Body of pancreas (tissue), 4 donors: Measurements from ENCODE around the gene PWWP2B. TPM values are rescaled to one million over a fixed set of nuclear protein-coding genes. Genes with fewer than 3 reads are reported as not detected.

Experiments used
- ATAC-seq: fragments of 150-250 bp; one replicate; pipeline ENCODE4 v1.9.1; 2016
- DNase-seq, 4 donors: peaks; one replicate each; pipeline ENCODE4 v3.0.0-alpha.2; 2019
- H3K27ac ChIP-seq, 4 donors: fragments of 200-600 bp; sonication (generic); 1 replicate in 3 of 4; 2 replicates in 1 of 4; pipeline versions ENCODE4 v1.5.1 to v1.6.1; 2016 to 2019; ENCODE audit warnings: mild to moderate bottlenecking in 1 of 4, mixed read lengths in 1 of 4, moderate library complexity in 1 of 4
- H3K27me3 ChIP-seq, 2 donors: fragments of 200-600 bp; sonication (generic); one replicate each; pipeline ENCODE4 v1.6.0; 2016; ENCODE audit warnings: mild to moderate bottlenecking in 1 of 2
- H3K36me3 ChIP-seq, 2 donors: fragments of 200-600 bp; sonication (generic); replicated peaks in 1 of 2; 2 replicates each; pipeline ENCODE4 v1.5.1; 2016; ENCODE audit warnings: low read depth in 2 of 2; ENCODE audit not compliant: insufficient read depth in 1 of 2
- H3K4me1 ChIP-seq: fragments of 200-600 bp; sonication (generic); one replicate; pipeline ENCODE4 v1.6.0; 2016
- H3K4me3 ChIP-seq, 2 donors: fragments of 200-600 bp; sonication (generic); 1 replicate in 1 of 2; 2 replicates in 1 of 2; pipeline ENCODE4 v1.5.1; 2016 to 2019
- H3K9me3 ChIP-seq, 3 donors: fragments of 200-600 bp; sonication (generic); 1 replicate in 2 of 3; 2 replicates in 1 of 3; pipeline ENCODE4 v1.5.1; 2016
- CTCF ChIP-seq, 7 experiments: fragments of 450-650 bp in 4 of 7; fragments of 200-600 bp in 3 of 7; sonication (generic) in 3 of 7; IDR thresholded peaks; one replicate each; pipeline ENCODE4 v1.5.1; 2016 to 2019; ENCODE audit warnings: antibody characterized with exemption in 7 of 7
- POLR2A ChIP-seq, 3 donors: fragments of 450-650 bp; IDR thresholded peaks; one replicate each; pipeline ENCODE4 v1.6.1; 2016; ENCODE audit warnings: antibody characterized with exemption in 3 of 3, mild to moderate bottlenecking in 2 of 3
- WGBS, 2 donors: methylation state at CpG; one replicate each; pipeline ENCODE4 v1.1.5; 2017; 5-methylcytosine and 5-hydroxymethylcytosine counted together
- intact Hi-C: fragments of 100-400 bp; cut with DNase I; formaldehyde crosslinking; loops from one replicate; pipeline ENCODE4 v1.15.1; 2023
- total RNA-seq, 2 donors: library from RNA; depleted of rRNA; stranded (reverse); fragments of >200 nt; gene quantifications; one replicate each; pipeline ENCODE4 v1.1.0, GENCODE V29; 2016

PWWP2B gene
- total RNA-seq, 2 donors from 2014 or later: 31.9 to 46.5 TPM

DNA sequence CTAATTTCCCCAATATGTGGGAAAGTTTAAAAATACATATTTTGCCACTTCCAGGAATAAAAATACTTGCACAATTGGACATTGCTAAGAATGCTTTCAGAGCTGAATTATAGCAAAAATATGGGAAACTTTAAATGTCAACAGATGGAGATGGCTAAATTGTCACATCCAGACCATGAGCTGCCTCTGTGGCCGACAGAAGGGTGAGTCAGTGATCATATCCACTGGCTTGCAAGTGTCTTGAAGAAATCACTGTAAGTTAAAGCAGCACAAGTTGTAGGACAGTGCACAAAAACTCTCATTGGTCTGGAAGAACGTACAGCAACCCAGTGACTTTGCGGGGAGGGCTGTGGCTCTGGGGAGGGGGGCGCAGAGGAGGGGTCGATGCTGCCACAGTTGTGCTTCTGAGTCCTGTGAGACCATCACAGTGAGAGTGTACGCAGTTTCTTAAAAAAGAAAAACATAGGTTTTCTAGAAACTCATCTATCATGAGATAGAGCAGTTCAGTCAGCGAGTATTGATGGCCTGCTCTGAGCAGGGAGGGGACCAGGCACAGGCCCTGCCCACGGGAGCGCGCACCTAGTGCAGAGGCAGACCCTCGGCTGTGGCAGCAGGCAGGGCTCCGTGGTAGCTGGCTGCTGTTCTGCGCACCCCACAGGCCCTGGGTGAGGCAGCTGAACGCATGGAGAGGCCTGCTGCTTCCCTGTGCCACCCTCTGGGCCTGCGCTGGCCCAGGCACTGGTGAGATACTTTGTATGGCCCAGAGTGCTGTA is 39.5 kb upstream of the PWWP2B start:
- Histone ChIP-seq H3K4me3 (no peak overlapping the region), H3K27ac (no peak overlapping the region), H3K9me3 (no peaks in the 10 kb centered on the region), H3K27me3 (no peaks in the 10 kb centered on the region), H3K4me1 (no peaks in the 10 kb centered on the region), H3K36me3 (no peaks in the 10 kb centered on the region)
- intact Hi-C loops: no loop called here
- no peak for ATAC-seq
- DNase-seq: no peak
- WGBS, 2 donors: 91 to 92% methylated on average over 15 of the region's 15 CpGs
- TF ChIP-seq CTCF (IDR thresholded peaks at IDR 0.05) (no peak), POLR2A (IDR thresholded peaks at IDR 0.05) (no peak)

DNA sequence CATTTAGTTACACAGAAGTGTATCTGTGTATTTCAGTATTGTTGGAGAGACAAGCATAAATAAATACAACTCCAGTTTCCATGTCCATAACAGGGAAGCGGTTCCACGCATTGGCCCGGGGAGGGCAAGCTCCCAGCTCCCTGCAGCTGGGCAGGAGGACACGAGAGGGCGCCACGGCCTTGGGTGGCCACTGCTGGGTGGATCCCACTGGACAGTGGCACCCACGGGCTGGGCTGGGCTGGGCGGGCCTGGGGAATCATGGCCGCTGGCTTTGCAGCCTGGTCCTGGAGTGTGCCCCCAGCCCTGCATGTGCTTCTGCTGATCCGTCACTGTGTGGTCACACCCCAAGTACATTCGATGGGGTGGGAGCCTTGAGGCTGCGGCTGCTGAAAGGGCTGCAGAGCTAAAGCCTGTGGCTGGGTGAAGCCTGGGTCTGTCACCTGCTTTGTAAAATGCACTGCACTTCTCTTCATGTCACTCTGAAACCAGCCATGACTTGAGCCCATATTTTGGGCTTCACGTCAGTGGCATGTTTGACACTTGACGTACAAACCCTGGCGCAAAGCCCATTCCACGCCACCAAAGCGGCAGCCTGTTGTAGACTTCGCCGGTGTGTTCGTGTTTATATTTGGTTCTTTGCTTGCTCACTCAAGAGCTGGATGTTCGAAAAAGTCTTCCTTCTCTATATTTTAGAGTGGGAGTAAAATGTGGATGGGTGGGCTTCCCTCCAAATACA is 37.5 kb upstream of the PWWP2B start:
- no peak for DNase-seq
- 78 to 82% methylated on average over 18 to 20 of the region's 21 CpGs for WGBS, 2 donors
- H3K4me3 ChIP-seq: no peak overlapping the region
- ATAC-seq: no peak
- no peaks in the 10 kb centered on the region for H3K4me1 ChIP-seq
- H3K27me3 ChIP-seq: no peaks in the 10 kb centered on the region
- intact Hi-C loops: no loop called here
- no peaks in the 10 kb centered on the region for H3K9me3 ChIP-seq
- H3K36me3 ChIP-seq: no peaks in the 10 kb centered on the region
- TF ChIP-seq CTCF (IDR thresholded peaks at IDR 0.05): no peak
- no peak for TF ChIP-seq POLR2A (IDR thresholded peaks at IDR 0.05)
- no peak overlapping the region for H3K27ac ChIP-seq

DNA sequence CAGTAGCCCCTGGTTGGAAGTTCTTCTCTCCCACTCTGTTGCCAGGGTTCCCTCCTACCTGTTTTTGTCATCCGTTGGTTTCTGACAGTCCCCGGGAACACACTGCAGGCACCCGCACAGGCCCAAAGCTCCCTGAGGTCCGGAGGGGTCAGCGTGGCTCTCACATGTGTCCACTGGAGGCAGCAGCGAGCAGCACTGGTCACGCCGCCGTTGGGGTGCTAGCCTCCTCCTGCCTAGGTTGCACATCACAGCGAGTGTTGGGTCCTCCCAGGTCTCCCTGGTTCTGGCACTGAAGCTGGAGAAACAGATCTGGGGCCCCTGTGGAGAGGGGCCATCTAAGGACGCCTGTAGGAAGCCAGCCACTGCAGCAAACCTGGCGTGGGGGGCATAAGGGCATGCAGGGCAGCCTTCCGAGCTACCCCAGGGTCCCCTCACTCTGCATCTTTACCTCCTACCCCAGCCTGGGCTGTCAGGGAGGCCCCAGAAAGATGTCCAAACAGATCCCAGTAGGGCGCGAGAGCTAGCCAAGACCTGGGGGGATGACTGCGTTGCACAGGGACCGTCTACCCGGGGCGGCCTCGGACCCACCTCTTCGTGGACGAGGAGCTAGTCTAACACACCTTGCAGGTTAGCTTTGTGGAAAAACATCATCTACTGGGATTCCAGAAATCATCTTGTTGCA is 36.1 kb upstream of the PWWP2B start:
- intact Hi-C loops: no loop called here
- peak; percentile 60 for ATAC-seq
- no peak overlapping the region for H3K27ac ChIP-seq
- DNase-seq: peak in 1 of 4 donors; percentile 44
- H3K36me3 ChIP-seq: no peaks in the 10 kb centered on the region
- WGBS, 2 donors: 70% methylated on average over 19 to 22 of the region's 22 CpGs
- no peaks in the 10 kb centered on the region for H3K27me3 ChIP-seq
- H3K9me3 ChIP-seq: no peaks in the 10 kb centered on the region
- TF ChIP-seq POLR2A (IDR thresholded peaks at IDR 0.05) (no peak), CTCF (IDR thresholded peaks at IDR 0.05) (peak; percentile 41 to 58 (median 47))
- no peaks in the 10 kb centered on the region for H3K4me1 ChIP-seq
- H3K4me3 ChIP-seq: no peak overlapping the region

DNA sequence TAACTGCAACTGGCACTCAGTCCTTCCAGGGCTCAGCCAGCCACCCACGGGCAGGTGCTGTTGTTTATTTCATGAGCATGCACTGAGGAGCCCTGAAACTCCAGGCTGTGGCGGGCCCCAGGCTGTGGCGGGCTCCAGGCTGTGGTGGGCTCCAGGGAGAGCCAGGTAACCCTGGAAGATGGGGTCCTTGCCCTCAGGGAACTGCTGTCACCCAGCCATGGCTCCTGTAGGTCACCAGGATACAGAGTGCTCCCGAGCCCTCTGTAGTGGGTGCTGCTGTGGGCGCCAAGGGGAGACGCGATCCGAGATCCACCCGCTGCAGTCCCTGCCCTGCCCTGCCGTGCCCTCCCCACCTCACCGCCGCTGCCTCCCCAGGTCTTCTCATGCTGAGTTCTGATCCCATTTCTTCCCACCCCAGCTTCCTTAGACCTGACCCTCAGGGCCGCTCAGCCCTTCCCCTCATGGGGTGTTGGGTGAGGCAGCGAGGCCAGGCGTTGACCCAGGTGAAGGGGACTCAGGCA is 35.4 kb upstream of the PWWP2B start:
- no peaks in the 10 kb centered on the region for H3K4me1 ChIP-seq
- H3K9me3 ChIP-seq: no peaks in the 10 kb centered on the region
- intact Hi-C loops: no loop called here
- TF ChIP-seq POLR2A (IDR thresholded peaks at IDR 0.05) (no peak), CTCF (IDR thresholded peaks at IDR 0.05) (no peak)
- no peak overlapping the region for H3K4me3 ChIP-seq
- no peaks in the 10 kb centered on the region for H3K36me3 ChIP-seq
- H3K27ac ChIP-seq: no peak overlapping the region
- no peak for ATAC-seq
- no peak for DNase-seq
- 80 to 96% methylated on average over 13 to 15 of the region's 15 CpGs for WGBS, 2 donors
- H3K27me3 ChIP-seq: no peaks in the 10 kb centered on the region
